LNCaP clone FGC (cell line): ENCODE data around the gene STAU1.
"Not testable (repeated sequence)": the region's sequence is repeated elsewhere in the genome, so short reads cannot be mapped to it uniquely, and the experiment has no call there.

Experiments
- DNase-seq: peaks from one replicate; pipeline ENCODE4 v3.0.0-alpha.2; 2011; ENCODE audit warnings: low read depth
- H3K4me3 ChIP-seq: 2 replicates; pipeline ENCODE4 v1.5.1; 2011; ENCODE audit warnings: mild to moderate bottlenecking, low read depth, low read length, control low read depth
- CTCF ChIP-seq: IDR thresholded peaks from 2 replicates; pipeline ENCODE4 v1.5.1; 2012; ENCODE audit warnings: mild to moderate bottlenecking; ENCODE audit not compliant: control insufficient read depth, insufficient read depth; ENCODE audit errors: extremely low read depth

Gene STAU1

DNA sequence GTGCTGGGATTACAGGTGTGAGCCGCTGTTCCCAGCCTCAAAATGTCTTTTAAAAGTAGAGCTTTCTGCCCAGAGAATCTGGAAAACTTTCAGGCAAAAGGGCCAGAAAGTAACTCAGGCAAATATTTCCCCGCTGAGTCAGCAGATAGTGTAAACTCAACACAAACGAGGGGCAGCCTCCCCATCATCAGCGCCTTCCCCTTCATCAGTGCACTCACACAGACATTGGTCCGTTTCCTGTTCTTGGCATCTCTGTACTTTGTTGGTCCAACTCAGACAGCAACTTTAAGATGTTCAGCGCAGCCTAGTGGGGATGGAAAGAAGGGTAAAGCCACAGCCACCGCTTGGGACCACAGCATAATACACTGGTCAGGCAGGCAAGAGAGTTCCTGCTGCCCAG, 72.6 kb downstream of the STAU1 start:
- H3K4me3 ChIP-seq = no peak overlapping the region
- no peak for DNase-seq
- no peak for TF ChIP-seq CTCF

DNA sequence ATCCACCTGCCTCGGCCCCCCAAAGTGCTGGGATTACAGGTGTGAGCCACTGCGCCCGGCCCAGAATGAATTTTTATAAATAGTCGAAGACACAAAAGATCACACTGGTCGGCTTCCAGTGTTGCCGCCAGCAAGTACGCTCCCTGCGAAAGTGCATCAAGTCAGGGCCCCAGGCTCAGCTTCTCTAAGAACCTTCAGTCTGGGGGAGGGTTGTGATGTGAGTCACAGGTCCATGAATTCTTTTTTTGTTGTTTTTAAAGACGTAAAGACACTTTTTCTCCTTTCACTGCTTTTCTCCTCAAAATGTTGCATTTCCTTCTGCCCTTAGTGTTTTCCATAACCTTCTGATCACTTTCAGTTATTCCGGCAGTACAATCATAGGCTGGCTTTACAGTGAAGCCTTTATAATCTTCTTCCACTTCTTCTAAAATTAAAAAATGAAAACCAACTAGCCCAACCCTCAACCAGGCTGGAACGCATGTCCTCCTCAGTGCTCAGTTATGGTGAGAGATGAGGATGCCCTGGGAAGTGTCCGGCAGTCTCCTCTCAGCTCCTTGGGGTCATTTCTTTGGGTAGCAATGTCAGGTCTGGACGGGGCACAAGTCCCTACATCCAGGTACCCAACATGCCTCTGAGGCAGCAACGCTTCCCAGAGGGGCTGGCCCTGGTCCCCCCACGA, 75.4 kb downstream of the STAU1 start:
- H3K4me3 ChIP-seq = no peak overlapping the region
- DNase-seq = no peak
- no peak for TF ChIP-seq CTCF

DNA sequence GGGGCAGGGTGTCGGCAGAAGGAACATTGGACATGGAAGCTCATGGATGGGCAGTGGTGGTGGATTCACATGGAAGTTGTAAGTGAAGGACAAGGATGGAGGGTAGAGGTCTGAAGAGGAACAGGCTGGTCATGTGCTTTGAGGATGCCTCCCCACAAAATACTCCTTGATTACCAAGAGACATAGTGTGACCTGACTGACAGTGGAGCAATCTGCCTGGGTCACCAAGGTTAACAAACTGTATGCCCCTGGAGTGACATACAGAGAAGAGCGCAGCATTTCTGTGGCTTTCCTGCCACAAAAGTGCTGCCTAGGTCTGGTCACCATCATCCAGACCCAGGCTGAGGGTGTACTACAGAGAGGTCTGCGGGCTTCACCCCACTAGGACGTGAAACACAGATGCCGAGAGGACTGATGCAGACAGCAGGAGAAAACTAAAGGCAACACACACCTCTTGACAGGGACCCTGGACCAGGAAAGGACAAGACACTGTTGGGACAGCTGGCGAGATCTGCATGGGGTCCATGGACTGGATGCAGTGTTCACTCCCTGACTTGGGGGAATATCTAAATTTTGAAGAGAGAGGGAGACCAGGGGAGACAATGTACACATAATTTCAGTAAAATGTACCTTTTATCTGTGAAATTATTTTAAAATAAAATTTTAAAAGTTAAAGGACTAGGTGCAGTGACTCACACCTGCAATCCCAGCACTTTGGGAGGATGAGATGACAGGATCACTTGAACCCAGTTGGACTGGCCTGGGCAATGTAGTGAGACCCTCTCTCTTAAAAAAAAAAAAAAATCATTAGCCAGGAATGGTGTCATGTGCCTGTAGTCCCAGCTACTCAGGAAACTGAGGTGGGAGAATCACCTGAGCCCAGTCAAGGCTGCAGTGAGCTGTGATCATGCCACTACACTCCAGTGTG, 77.1 kb downstream of the STAU1 start:
- TF ChIP-seq CTCF = no peak
- H3K4me3 ChIP-seq = no peak overlapping the region
- no peak for DNase-seq

GRCh38 chr20:49106328-49106727, 81.8 kb downstream of the STAU1 start:
- TF ChIP-seq CTCF = no peak
- no peak for DNase-seq

DNA sequence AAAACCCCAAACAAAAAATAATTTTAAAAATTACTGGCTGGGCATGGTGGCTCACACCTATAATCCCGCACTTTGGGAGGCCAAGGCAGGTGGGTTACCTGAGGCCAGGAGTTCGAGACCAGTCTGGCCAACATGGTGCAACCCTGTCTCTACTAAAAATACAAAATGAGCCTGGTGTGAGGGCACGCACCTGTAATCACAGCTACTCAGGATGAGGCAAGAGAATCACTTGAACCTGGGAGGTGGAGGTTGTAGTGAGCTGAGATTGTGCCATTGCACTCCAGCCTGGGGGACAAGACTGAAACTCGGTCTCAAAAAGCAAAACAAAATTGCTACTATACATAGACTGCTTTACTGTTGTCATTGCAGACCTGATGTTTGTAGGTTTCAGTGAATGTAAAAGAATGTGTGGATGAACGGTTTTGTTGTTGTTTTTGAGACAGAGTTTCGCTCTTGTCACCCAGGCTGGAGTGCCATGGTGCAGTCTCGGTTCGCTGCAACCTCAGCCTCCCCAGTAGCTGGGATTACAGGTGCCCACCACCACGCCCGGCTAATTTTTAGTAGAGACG, 83.1 kb downstream of the STAU1 start:
- not testable (repeated sequence) for DNase-seq, H3K4me3 ChIP-seq

More at GRCh38 chr20:49106328-49106727, 81.8 kb downstream of the STAU1 start:
- no peak overlapping the region for H3K4me3 ChIP-seq

- no peak for DNase-seq
- TF ChIP-seq CTCF = no peak
- no peak overlapping the region for H3K4me3 ChIP-seq
Observed at GRCh38 chr20:49104365-49104648, 83.8 kb downstream of the STAU1 start.

GRCh38 chr20:49103647-49104364, 84.3 kb downstream of the STAU1 start:
- no peak for DNase-seq
- TF ChIP-seq CTCF = no peak
- H3K4me3 ChIP-seq = no peak overlapping the region
